NK-92 treated with Interleukin-12 subunit alpha and Interleukin-12 subunit beta, amount 100 ng/mL, for 24 hours (cell line): ENCODE data around the gene KLHL28.
A peak's percentile ranks its signal among the peaks of the same experiment; 100 is the strongest.

Source experiments
- DNase-seq: peaks from one replicate; lab custom pipeline; 2025; lab: John Stamatoyannopoulos, UW

Gene KLHL28, protein sequence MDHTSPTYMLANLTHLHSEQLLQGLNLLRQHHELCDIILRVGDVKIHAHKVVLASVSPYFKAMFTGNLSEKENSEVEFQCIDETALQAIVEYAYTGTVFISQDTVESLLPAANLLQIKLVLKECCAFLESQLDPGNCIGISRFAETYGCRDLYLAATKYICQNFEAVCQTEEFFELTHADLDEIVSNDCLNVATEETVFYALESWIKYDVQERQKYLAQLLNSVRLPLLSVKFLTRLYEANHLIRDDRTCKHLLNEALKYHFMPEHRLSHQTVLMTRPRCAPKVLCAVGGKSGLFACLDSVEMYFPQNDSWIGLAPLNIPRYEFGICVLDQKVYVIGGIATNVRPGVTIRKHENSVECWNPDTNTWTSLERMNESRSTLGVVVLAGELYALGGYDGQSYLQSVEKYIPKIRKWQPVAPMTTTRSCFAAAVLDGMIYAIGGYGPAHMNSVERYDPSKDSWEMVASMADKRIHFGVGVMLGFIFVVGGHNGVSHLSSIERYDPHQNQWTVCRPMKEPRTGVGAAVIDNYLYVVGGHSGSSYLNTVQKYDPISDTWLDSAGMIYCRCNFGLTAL

DNA sequence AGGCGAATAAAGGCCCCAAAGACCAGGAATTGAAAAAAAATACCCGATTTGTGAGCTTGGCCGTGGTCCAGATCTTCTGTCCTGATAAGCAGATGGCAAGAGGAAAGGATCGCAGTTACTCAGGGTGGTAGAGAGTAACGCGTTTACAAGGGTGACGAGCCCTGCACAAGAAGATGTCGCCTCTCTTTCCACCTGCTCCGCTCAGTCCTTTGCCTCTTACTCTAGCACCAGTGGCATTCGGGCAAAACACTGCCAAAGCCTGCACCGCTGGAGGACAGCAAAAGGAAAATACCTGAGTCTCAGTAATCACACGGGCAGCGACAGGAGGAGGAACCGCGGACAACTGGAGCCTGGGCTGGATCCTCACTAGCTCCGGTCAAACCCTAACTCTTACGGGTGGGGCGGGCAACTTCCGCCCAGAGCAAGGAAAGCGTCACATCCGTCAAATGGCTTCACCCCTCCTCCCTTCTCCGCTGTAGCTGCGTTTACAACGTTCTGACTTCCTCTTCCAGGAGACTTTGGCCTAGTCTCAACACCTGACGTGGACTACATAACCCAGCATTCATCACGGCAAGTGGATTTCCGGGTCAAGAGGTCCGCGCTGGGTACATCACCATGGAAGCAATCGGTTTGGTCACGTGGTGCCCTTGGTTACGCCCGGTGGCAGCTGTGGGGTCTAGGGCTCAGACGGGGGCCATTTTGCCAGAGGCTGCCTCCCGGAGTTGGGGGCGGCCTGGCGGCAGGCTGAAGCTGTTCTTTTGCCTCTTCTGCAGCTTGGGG, at the start of gene KLHL28, which contains the start of gene TOGARAM1:
Gene KLHL28, minus strand, starts transcription at position 394 of the 780 bp plus-strand sequence. CDS start 16,019 bp downstream, outside the sequence.
Gene TOGARAM1, plus strand, starts transcription at position 637 of the 780 bp plus-strand sequence. CDS start 232 bp downstream, outside the sequence.
- peak; percentile 95 for DNase-seq

DNA sequence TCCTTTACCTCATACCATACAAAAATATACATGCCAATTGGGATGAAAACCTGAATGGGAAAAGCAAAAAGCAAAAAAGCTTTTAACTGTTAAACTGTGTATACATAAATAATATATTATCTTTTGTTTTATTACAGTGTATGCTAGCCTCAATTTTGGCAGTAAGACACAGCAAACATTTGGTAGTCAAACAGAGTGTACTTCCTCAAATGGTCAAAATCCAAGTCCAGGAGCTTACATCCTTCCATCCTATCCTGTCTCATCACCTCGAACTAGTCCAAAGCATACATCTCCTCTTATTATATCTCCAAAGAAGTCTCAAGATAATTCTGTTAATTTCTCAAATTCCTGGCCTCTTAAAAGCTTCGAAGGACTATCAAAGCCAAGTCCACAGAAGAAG, 42.2 kb upstream of the KLHL28 start:
- DNase-seq, result no peak

DNA sequence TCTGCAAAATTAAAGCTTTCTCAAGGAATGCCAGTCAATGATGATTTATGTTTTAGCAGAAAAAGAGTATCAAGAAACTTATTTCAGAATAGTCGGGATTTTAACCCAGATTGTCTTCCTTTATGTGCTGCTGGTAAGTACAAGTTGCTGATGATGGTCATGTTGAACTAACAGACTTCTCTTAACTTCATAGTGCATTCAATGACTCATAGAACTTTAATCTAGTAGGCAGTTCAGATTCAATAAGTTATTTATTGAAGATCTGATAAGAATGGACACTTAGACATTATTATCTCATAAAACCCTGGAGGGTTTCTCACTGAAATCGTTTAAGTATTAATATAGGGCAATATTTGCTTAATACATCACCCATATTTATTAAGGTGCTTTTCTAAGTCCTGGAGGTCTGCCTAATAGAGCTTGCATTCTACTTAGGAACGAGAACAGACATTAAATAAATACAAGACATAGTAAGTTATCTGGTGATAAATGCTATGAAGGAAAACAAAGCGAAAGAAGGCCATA, 34.1 kb upstream of the KLHL28 start:
- DNase-seq, result no peak

DNA sequence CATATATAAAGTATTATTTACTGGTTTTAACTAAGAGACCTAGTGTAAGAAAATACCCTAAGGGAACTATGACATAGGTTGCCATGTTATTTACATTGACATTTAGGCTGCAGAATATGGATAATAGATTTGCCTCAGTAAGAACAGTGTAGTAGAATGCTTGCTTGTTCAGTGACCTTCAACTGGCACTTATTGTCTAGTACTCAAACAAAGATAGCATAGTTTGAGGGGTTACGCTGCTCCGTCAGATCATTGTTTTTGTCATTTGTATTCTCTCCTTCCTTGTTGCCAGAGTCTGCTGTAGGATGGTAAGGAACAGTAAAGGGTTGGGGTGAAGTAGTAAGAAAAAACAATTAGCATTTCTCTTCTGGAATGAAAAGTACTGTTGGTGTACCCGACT, 33.4 kb upstream of the KLHL28 start:
- DNase-seq, result no peak

DNA sequence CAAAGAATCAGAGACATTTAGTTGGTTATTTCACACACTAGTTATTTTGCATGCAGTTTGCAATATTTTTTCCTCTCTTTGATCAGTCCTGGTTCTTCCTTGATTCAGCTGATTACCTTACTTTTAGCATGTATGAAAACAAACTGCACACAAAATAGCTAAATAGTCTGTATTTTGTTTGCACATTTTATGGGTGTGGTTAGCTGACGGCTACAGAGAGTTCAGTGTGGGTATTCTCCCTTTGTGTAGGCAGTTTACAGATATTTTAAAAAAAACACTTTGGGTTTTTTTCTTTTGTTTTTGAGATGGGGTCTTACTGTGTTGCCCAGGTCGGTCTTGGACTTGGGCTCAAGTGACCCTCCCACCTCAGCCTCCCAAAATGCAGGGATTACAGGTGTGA, 28.8 kb upstream of the KLHL28 start:
- DNase-seq, result no peak

DNA sequence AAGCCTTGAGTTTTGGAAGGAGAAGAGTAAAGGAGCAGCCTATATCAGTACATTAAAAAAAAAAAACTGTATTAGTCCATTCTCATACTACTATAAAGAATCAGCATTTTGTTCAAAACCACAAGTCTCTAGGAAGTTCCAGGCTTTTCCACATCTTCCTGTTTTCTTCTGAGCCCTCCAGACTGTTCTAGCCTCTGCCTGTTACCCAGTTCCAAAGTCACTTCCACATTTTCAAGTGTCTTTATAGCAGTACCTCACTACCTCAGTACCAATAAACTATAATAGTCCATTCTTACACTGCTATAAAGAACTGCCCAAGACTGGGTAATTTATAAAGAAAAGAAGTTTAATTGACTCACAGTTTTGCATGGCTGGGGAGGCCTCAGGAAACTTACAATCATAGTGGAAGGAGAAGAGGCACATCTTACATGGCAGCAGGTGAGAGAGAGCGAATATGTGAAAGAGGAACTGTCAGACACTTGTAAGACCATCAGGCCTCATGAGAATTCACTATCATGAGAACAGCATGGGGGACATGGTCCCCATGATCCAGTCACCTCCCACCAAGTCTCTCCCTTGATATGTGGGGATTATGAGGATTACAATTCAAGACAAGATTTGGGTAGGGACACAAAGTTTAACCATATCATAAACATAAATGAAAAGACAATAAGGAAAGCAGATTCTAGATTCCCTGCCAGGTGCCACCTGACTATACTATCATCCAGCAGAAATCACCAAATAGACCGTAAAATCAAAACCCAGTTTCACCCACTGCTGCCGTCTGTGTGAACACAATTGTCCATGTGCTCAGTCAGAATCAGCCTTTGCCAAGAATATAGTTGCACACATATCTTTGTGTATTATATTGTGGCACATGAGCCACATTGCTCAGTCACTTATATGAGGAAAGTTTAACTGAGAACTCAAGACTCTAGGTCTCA, 28.0 kb upstream of the KLHL28 start:
- no peak for DNase-seq

DNA sequence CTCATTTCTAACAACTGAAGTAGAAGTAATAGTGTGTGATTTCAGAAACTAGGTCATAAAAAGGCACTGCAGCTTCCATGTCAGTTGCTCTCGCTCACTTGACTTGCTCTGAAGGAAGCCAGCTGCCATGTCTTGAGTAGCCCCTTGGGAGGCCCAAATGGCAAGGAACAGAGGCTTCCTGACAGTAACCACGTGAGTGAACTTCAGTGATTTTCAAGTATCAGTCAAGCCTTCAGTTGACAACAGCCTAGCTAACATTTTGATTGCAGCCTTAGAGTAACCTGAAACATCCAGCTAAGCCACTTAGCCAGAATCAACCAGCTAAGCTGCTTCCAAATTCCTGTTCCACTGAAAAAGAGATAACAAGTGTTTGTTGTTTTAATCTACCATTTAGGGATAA, 26.9 kb upstream of the KLHL28 start:
- DNase-seq, result no peak

DNA sequence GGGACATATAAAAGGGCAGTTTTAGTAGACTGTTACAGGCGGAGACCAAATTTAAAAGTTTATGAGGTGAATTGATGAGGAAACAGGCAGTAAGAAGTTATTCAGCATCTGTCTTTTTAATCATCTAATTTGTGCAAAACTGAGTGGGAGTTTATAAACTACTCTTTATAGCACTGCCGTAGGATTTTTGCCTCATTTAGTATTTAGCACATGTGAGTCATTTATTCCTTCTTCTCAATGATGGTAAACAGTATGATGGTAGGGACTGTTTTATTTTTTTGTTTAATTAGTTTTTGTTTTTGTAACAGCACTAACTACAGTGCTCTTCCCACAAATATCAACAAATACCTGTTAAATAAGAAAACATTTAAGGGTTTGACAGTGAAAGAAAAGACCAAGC, 20.8 kb upstream of the KLHL28 start:
- no peak for DNase-seq

DNA sequence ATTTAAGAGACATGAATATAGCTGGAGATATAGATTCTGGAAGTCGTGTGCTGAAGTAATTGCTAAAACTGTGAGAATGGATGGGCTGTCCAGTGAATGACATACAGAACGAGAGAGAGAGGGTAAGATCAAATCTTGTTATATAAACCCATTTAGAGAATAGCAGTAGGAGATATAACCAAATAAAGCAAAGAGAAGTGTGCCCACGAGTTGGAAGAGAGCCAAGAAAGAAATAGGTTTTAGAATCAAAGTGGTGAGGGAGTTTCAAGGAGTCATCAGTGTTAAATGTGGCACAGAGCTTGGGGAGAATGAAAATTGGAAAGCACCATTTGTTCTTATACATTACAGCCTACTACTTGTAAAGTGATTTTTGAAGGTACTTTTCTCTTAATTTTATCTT, 19.5 kb upstream of the KLHL28 start:
- DNase-seq, result no peak

DNA sequence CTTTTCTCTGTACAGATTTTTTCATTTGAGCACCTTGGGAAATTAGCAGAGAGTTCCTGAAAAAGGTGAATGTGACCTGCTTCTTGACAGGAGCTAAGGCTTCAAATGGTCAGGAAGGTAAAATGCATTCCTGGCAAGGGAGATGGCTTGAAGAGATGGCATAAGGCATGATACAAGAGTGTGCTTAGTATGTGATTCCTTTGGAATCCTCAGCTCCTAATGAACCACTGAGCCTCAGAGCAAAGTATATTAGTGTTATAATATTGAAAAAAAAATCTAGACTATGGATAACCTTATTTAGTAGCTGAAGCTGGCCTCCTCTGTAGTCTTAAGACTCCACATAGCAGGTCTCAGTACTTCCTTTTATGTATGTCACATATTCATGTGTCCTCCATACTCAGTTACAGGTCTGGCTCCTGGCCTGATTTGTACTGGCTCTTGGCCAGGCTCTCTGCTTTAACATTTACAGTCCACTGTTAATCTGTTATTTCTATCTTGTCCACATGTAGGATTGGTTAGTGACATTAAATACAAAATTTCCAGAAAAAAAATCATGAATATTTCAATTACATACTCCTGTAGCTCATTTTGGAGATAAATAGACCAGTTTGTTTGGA, 18.1 kb upstream of the KLHL28 start:
- DNase-seq, result no peak

DNA sequence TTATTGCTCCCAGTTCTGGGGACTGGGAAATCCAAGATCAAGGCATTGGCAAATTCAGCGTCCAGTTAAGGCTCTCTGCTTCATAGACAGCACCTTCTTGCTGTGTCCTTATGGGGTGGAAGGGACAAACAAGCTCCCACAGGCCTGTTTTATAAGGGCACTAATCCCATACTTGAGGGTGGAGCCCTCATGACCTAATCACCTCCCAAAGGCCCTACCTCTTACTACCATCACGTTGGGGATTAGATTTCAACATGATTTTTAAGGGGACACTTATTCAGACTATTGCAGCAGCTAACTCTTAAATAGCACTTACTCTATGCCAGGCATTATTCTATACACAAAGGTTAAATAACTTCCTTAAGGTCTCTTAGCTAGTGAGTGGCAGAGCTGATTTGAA, 17.5 kb upstream of the KLHL28 start:
- no peak for DNase-seq

DNA sequence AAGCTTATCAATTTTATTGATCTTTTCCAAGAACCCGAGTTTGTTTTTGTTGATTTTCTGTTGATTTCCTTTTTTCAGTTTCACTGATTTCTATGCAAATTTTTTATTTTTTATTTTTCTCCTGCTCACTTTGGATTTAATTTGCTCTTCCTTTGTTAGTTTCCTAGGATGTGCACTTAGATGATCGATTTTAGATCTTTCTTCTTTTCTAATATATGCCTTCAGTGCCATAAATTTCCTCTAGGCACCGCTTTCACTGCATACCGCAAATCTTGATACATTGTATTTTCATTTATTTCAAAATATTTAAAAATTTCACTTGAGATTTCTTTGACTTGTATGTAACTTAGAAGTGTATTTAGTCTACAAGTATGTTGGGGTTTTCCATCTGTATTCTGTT, 9.7 kb upstream of the KLHL28 start:
- DNase-seq, result no peak

DNA sequence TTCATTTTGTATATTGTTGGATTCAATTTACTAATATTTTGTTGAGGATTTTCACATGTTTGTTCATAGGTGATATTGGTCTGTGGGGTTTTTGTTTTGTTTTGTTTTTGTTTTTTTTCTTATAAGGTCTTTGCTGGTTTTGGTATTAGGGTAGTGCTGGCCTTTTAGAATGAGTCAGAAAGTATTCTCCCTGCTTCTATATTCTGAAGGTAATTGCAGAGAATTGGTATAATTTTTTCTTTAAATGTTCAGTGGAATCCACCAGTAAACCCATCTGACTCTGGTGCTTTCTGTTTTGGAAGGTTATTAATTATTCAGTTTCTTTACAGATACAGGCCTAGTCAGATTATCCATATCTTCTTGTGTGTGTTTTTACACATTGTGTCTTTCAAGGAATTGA, 9.2 kb upstream of the KLHL28 start:
- DNase-seq, result no peak

DNA sequence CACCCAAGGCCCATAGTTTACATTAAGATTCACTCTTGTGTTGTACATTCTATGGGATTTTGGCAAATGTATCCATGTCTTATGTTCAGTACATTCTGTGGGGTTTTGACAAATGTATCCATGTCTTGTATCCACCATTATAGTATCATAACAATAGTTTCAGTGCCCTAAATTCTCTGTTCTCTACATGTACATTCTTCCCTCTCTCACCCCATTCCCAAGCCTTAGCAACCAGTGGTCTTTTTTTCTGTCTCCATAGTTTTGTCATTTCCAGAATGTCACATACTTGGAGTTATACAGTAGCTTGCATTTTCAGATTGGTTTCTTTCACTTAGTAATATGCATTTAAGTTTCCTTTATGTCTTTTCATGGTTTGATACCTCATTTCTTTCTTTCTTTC, 7.0 kb upstream of the KLHL28 start:
- DNase-seq, result no peak

DNA sequence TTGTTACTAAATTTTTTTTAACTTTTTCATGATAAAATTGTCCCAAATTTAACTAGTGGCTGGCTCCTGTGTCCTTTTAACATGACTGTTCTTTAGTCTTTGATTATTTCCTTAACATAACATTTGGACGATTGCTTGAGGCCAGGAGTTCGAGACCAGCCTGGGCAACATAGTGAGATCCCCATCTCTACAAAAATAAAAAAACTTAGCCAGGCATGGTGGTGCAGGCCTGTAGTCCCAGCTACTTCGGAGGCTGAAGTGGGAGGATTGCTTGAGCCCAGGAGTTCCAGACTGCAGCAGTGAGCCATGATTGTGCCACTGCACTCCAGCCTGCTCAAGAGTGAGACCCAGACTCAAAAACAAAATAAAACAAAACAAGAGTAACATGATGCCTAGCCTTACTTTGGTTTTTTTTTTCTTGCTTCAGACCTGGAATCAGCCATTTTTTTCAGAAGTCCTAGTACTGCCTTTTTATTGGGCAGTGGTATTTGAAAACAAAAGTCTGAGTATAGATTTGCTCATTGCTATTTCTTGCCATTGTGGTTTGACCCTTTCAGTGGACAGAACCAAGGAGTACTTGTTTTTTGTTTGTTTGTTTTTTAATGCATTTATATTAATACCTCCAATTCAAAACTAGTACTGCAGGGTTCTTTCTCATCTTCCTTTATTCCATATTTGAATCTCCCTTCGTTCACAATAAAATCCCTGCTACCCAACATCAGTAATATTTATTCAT, 5.0 kb upstream of the KLHL28 start:
- DNase-seq, result no peak

DNA sequence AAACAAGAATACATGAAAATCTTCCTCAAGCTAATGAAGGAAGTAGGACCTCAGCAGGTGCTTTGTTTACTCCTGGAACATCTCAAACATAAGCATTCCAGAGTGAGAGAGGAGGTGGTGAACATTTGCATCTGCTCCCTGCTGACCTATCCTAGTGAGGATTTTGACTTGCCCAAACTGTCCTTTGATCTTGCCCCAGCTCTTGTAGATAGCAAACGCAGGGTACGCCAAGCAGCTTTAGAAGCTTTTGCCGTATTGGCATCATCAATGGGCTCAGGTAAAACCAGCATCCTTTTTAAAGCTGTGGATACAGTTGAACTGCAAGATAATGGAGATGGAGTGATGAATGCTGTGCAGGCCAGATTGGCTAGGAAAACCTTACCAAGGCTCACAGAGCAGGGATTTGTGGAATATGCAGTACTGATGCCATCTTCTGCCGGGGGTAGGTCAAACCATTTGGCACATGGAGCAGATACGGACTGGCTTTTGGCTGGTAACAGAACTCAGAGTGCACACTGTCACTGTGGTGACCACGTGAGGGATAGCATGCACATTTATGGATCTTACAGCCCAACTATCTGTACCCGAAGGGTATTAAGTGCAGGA, 2.1 kb upstream of the KLHL28 start:
- DNase-seq, result no peak

DNA sequence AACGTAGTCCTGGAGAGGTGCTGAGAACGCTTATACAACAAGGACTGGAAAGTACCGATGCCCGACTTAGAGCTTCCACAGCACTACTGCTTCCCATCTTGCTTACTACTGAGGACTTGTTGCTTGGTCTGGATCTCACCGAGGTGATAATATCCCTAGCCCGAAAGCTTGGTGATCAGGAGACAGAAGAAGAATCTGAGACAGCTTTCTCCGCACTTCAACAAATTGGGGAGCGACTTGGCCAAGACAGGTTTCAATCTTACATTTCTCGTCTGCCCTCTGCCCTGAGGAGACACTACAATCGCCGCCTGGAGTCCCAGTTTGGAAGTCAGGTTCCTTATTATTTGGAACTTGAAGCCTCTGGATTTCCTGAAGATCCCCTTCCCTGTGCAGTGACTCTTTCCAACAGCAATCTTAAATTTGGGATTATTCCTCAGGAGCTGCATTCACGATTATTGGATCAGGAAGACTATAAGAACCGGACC, 1.3 kb upstream of the KLHL28 start:
- DNase-seq, result no peak

DNA sequence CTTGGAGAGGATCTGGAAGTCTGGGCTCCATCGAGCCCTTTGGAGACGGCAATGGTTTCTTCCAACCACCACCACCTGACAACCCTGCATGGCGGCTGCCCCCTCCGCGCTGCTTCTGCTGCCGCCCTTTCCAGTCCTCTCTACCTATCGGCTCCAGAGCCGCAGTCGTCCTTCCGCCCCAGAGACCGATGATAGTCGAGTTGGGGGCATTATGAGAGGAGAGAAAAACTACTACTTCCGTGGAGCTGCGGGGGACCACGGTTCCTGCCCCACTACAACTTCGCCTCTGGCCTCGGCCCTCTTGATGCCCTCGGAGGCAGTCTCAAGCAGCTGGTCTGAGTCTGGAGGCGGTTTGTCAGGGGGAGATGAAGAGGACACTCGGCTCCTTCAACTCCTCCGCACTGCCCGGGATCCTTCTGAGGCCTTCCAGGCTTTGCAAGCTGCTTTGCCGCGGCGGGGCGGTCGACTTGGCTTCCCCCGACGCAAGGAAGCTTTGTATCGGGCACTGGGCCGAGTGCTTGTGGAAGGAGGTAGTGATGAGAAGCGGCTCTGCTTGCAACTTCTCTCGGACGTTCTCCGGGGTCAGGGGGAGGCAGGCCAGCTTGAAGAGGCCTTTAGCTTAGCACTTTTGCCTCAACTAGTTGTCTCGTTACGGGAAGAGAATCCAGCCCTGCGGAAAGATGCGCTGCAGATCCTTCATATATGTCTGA, 742 bp upstream of the KLHL28 start:
- DNase-seq, result no peak

DNA sequence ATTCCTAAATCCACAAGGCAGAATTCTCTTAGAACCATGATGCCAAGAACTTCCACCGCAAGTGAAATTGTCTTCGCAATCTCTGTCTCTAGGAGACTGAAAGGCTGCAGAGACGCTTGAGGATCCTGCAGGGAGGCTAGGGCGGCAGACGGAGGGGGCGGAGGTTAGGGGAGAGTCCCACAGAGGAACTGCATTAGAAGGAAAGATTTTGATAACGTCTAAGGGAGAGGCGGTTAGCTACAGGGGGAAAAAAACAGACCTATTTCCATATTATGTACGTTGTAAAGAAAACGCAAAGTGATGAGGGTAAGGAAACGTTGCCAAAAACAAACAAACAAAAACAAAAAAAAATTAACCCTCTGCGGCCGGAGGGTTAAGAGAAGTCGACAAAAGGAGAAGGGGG, 595 bp downstream of the KLHL28 start:
- DNase-seq, result peak; percentile 16
